ENCODE data around the gene MYH16.
"Not testable (repeated sequence)": the region's sequence is repeated elsewhere in the genome, so short reads cannot be mapped to it uniquely, and the experiment has no call there.

DNA sequence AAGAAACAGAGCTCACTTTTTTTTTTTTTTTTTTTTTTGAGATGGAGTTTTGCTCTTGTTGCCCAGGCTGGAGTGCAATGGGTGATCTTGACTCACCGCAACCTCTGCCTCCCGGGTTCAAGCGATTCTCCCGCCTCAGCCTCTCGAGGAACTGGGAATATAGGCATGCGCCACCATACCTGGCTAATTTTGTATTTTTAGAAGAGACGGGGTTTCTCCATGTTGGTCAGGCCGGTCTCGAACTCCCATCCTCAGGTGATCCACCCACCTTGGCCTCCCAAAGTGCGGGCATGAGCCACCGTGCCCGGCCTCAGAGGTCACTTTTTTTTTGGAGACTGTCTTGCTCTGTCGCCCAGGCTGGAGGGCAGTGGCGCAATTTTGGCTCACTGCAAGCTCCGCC lies 85.9 kb downstream of the MYH16 start:
- TF ChIP-seq, protein P1, sequence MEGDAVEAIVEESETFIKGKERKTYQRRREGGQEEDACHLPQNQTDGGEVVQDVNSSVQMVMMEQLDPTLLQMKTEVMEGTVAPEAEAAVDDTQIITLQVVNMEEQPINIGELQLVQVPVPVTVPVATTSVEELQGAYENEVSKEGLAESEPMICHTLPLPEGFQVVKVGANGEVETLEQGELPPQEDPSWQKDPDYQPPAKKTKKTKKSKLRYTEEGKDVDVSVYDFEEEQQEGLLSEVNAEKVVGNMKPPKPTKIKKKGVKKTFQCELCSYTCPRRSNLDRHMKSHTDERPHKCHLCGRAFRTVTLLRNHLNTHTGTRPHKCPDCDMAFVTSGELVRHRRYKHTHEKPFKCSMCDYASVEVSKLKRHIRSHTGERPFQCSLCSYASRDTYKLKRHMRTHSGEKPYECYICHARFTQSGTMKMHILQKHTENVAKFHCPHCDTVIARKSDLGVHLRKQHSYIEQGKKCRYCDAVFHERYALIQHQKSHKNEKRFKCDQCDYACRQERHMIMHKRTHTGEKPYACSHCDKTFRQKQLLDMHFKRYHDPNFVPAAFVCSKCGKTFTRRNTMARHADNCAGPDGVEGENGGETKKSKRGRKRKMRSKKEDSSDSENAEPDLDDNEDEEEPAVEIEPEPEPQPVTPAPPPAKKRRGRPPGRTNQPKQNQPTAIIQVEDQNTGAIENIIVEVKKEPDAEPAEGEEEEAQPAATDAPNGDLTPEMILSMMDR (IDR thresholded peaks at IDR 0.05): not testable (repeated sequence)
- not testable (repeated sequence) for TF ChIP-seq POLR2A (IDR thresholded peaks at IDR 0.05)

Data from testis (tissue), 2 donors.